WTC11 (cell line): ENCODE data around the gene KCNG4. TPM values are rescaled to one million over a fixed set of nuclear protein-coding genes. Genes with fewer than 3 reads are reported as not detected.

Experiments used
- ATAC-seq: fragments of 200-7000 bp; cut with Tn5 transposase; 2 replicates; pipeline ENCODE4 v1.10.0; 2021; ENCODE audit warnings: mild to moderate bottlenecking, moderate library complexity
- Bru-seq: library from RNA; stranded (reverse); fragments of 400-500 nt; gene quantifications from one replicate; lab custom pipeline; 2021; lab: Mats Ljungman, UMichigan
- CTCF ChIA-PET: fragments of 300-600 bp; sonication (Branson Sonifier 250); formaldehyde crosslinking; loops from one replicate; lab custom pipeline; 2021; ENCODE audit warnings: antibody characterized with exemption; lab: Charles Lee
- POLR2A ChIA-PET: fragments of 350-600 bp; sonication (Branson Sonifier 250); formaldehyde crosslinking; loops from one replicate; lab custom pipeline; 2021; ENCODE audit warnings: antibody characterized with exemption; lab: Charles Lee
- DNase-seq: peaks from one replicate; pipeline ENCODE4 v3.0.0; 2021; ENCODE audit warnings: low spot score
- H3K27ac Mint-ChIP-seq: 2 replicates; pipeline ENCODE4 v1.8.0; 2021; ENCODE audit warnings: mixed read lengths
- H3K27me3 Mint-ChIP-seq: 2 replicates; pipeline ENCODE4 v1.8.0; 2021; ENCODE audit warnings: low read depth, mild to moderate bottlenecking, moderate library complexity, mixed read lengths
- H3K36me3 Mint-ChIP-seq: 2 replicates; pipeline ENCODE4 v1.8.0; 2021; ENCODE audit warnings: mixed read lengths
- H3K4me1 Mint-ChIP-seq: 2 replicates; pipeline ENCODE4 v1.8.0; 2022; ENCODE audit warnings: mixed read lengths
- H3K4me3 Mint-ChIP-seq: 2 replicates; pipeline ENCODE4 v1.8.0; 2021; ENCODE audit warnings: mild to moderate bottlenecking, moderate library complexity, mixed read lengths
- H3K9me3 Mint-ChIP-seq: 2 replicates; pipeline ENCODE4 v1.8.0; 2021; ENCODE audit warnings: mixed read lengths
- ARID4B ChIP-seq: sonication (generic); formaldehyde crosslinking; IDR thresholded peaks from 2 replicates; pipeline ENCODE4 v1.8.0; 2023; ENCODE audit warnings: missing genetic modification reagents, mild to moderate bottlenecking, borderline replicate concordance
- E2F4 ChIP-seq: sonication (generic); formaldehyde crosslinking; IDR thresholded peaks from 2 replicates; pipeline ENCODE4 v1.8.1; 2022; ENCODE audit warnings: low read depth, mild to moderate bottlenecking, moderate library complexity, missing genetic modification reagents, borderline replicate concordance
- EMX1 ChIP-seq: fragments of 250-450 bp; sonication (Bioruptor Pico); IDR thresholded peaks from 2 replicates; pipeline ENCODE4 v1.8.0; 2021; ENCODE audit warnings: mild to moderate bottlenecking
- ERG ChIP-seq: fragments of 250-450 bp; sonication (Bioruptor Pico); IDR thresholded peaks from 2 replicates; pipeline ENCODE4 v1.8.0; 2021; ENCODE audit warnings: mild to moderate bottlenecking
- ESRRA ChIP-seq: sonication (generic); formaldehyde crosslinking; IDR thresholded peaks from 2 replicates; pipeline ENCODE4 v1.8.1; 2022; ENCODE audit warnings: mild to moderate bottlenecking, missing genetic modification reagents, borderline replicate concordance
- FOXP1 ChIP-seq: sonication (generic); formaldehyde crosslinking; IDR thresholded peaks from 2 replicates; pipeline ENCODE4 v1.8.0; 2022; ENCODE audit warnings: missing genetic modification reagents, mild to moderate bottlenecking, moderate library complexity, borderline replicate concordance
- GTF2I ChIP-seq: fragments of 250-450 bp; sonication (Bioruptor Pico); conservative IDR thresholded peaks from 2 replicates; pipeline ENCODE4 v1.4.0; 2021; ENCODE audit warnings: mild to moderate bottlenecking
- JUN ChIP-seq: sonication (generic); formaldehyde crosslinking; IDR thresholded peaks from 2 replicates; pipeline ENCODE4 v1.8.0; 2023; ENCODE audit warnings: mild to moderate bottlenecking, missing genetic modification reagents
- NFYB ChIP-seq: sonication (generic); formaldehyde crosslinking; conservative IDR thresholded peaks from 2 replicates; pipeline ENCODE4 v1.8.0; 2022; ENCODE audit warnings: low read depth, missing genetic modification reagents
- PRDM15 ChIP-seq: sonication (generic); formaldehyde crosslinking; IDR thresholded peaks from 2 replicates; pipeline ENCODE4 v1.8.0; 2022; ENCODE audit warnings: missing genetic modification reagents
- PRRX2 ChIP-seq: fragments of 250-450 bp; sonication (Bioruptor Pico); IDR thresholded peaks from 2 replicates; pipeline ENCODE4 v1.8.0; 2021; ENCODE audit warnings: mild to moderate bottlenecking
- RORB ChIP-seq: fragments of 250-450 bp; sonication (Bioruptor Pico); IDR thresholded peaks from 2 replicates; pipeline ENCODE4 v1.9.0; 2021; ENCODE audit warnings: mild to moderate bottlenecking
- ZBTB43 ChIP-seq: sonication (generic); formaldehyde crosslinking; IDR thresholded peaks from 2 replicates; pipeline ENCODE4 v1.8.1; 2023; ENCODE audit warnings: mild to moderate bottlenecking, missing genetic modification reagents
- ZNF219 ChIP-seq: sonication (generic); formaldehyde crosslinking; IDR thresholded peaks from 2 replicates; pipeline ENCODE4 v1.8.0; 2023; ENCODE audit warnings: missing genetic modification reagents, mild to moderate bottlenecking, borderline replicate concordance
- long read RNA-seq, 3 experiments: library from RNA in 1 of 3; library from capped mRNA in 1 of 3; library from polyadenylated mRNA in 1 of 3; unstranded in 2 of 3; stranded (forward) in 1 of 3; transcript quantifications; one replicate each; pipeline ENCODE4 v2.0.0, GENCODE V29; 2021
- total RNA-seq: library from RNA; stranded (reverse); gene quantifications from 3 replicates; pipeline ENCODE4 v1.2.3, GENCODE V29; 2021

KCNG4 gene
- total RNA-seq, result not detected in 3 replicates
- not detected for Bru-seq, nascent RNA
- long read RNA-seq, experiment 1, result 0 reads
- long read RNA-seq, experiment 2, result 0 reads
- long read RNA-seq, experiment 3, result 0 reads

- ATAC-seq (no peak), DNase-seq (no peak)
- H3K27me3 Mint-ChIP-seq, result no peaks in the 10 kb centered on the region; the same call in 1 of the 2 replicates
- no peak within 1 kb of the TSS for H3K27ac Mint-ChIP-seq
- TF ChIP-seq PRDM15 (CRISPR knock-in tag) (no peak), FOXP1 (no peak), ERG (no peak), EMX1 (CRISPR knock-in tag) (no peak)
- CTCF ChIA-PET, result interaction anchor here (0.5 to 2.5 kb wide), 4 partner anchors 53 to 155 kb away, joined by 3 to 8 read pairs (median 4); partner anchors contain the start of gene TAF1C
- POLR2A ChIA-PET, result no interaction called here
- H3K36me3 Mint-ChIP-seq, result no peaks in the 10 kb centered on the region
- H3K4me3 Mint-ChIP-seq, result no peak within 1 kb of the TSS
- H3K9me3 Mint-ChIP-seq, result peaks cover 16% of the 10 kb centered on the region
- no peaks in the 10 kb centered on the region for H3K4me1 Mint-ChIP-seq
These were observed at the start of gene KCNG4 for GRCh38 chr16:84239909-84240308. TSS of gene KCNG4 (minus strand) at chr16:84240012. CDS start at chr16:84237485, 2,527 bp downstream.

GRCh38 chr16:84288902-84289301 lies 49.1 kb upstream of the KCNG4 start:
- Mint-ChIP-seq H3K27me3 (no peaks in the 10 kb centered on the region; the same call in 1 of the 2 replicates), H3K4me1 (peaks cover 25% of the 10 kb centered on the region), H3K4me3 (no peak overlapping the region), H3K36me3 (no peaks in the 10 kb centered on the region), H3K9me3 (peaks cover 7% of the 10 kb centered on the region), H3K27ac (no peak overlapping the region)
- ChIA-PET CTCF (interaction anchor here (1.4 kb wide), 1 partner anchor 19 kb away, joined by 4 read pairs; no protein-coding TSS in a partner anchor), POLR2A (no interaction called here)
- no peak for ATAC-seq
- DNase-seq, result no peak
- TF ChIP-seq ESRRA (CRISPR knock-in tag) (no peak), JUN (CRISPR knock-in tag) (no peak), ZBTB43 (no peak), ZNF219 (CRISPR knock-in tag) (no peak), ERG (no peak)
- TF ChIP-seq, all 79 proteins: peak for 0

- ChIA-PET POLR2A (no interaction called here), CTCF (no interaction called here)
- no peak for ATAC-seq
- DNase-seq, result no peak
- H3K27me3 Mint-ChIP-seq, result peaks cover 2% of the 10 kb centered on the region; the same call in 1 of the 2 replicates
- peaks cover 7% of the 10 kb centered on the region for H3K9me3 Mint-ChIP-seq
- no peak overlapping the region for H3K4me3 Mint-ChIP-seq
- H3K4me1 Mint-ChIP-seq, result peaks cover 23% of the 10 kb centered on the region
- no peaks in the 10 kb centered on the region for H3K36me3 Mint-ChIP-seq
- H3K27ac Mint-ChIP-seq, result no peak overlapping the region
- TF ChIP-seq ARID4B (CRISPR knock-in tag) (no peak), RORB (CRISPR knock-in tag) (no peak), NFYB (CRISPR knock-in tag) (no peak), ZNF219 (CRISPR knock-in tag) (no peak), ERG (no peak), PRRX2 (CRISPR knock-in tag) (no peak), E2F4 (CRISPR knock-in tag) (no peak), GTF2I (CRISPR knock-in tag) (no peak)
These were observed 46.9 kb upstream of the KCNG4 start for GRCh38 chr16:84286578-84287240.
